Skin epidermis (tissue), 12 donors: Measurements from ENCODE around the gene NFATC3.

Experiments
- H3K27ac ChIP-seq, 21 experiments: fragments of 200-600 bp; sonication (generic) in 11 of 21; one replicate each; pipeline ENCODE4 v1.5.0; 2020; ENCODE audit warnings: mild to moderate bottlenecking in 3 of 21, inconsistent platforms in 2 of 21, moderate library complexity in 2 of 21
- H3K4me3 ChIP-seq, 7 experiments: fragments of 200-600 bp; sonication (generic) in 2 of 7; one replicate each; pipeline ENCODE4 v1.5.0; 2020; ENCODE audit warnings: inconsistent platforms in 2 of 7, mild to moderate bottlenecking in 2 of 7, moderate library complexity in 1 of 7

Gene NFATC3

GRCh38 chr16:68236137-68236825 is 151.1 kb downstream of the NFATC3 start:
- Histone ChIP-seq H3K4me3 (peak overlapping the region; percentile 43 to 67 (median 50)), H3K27ac (peak overlapping the region; percentile 50 to 96 (median 86))

- Histone ChIP-seq H3K4me3 (peak overlapping the region; percentile 43 to 67 (median 50)), H3K27ac (peak overlapping the region; percentile 15 to 96 (median 86))
Measured at GRCh38 chr16:68236826-68237242, 151.7 kb downstream of the NFATC3 start.

- peak overlapping the region; percentile 43 to 67 (median 50) for H3K4me3 ChIP-seq
Measured at GRCh38 chr16:68237243-68238028, 152.3 kb downstream of the NFATC3 start.

GRCh38 chr16:68238029-68238345 is 152.8 kb downstream of the NFATC3 start:
- Histone ChIP-seq H3K27ac (peak overlapping the region; percentile 32 to 96 (median 85)), H3K4me3 (peak overlapping the region; percentile 43 to 67 (median 50))

More at GRCh38 chr16:68237243-68238028, 152.3 kb downstream of the NFATC3 start:
- H3K27ac ChIP-seq = peak overlapping the region; percentile 32 to 96 (median 86)

GRCh38 chr16:68242085-68242484 is 156.9 kb downstream of the NFATC3 start:
- H3K4me3 ChIP-seq = no peak overlapping the region
- no peak overlapping the region for H3K27ac ChIP-seq

GRCh38 chr16:68242926-68243858 is 158.0 kb downstream of the NFATC3 start:
- H3K4me3 ChIP-seq = no peak overlapping the region
- H3K27ac ChIP-seq = no peak overlapping the region

- peak overlapping the region in 20 of 21 experiments; percentile 9 to 86 (median 68) for H3K27ac ChIP-seq
Measured at GRCh38 chr16:68244481-68244902, 159.3 kb downstream of the NFATC3 start.

GRCh38 chr16:68244903-68245853 is 160.0 kb downstream of the NFATC3 start, which contains the start of gene PLA2G15:
TSS of gene PLA2G15 (plus strand) at chr16:68245373. CDS start at chr16:68245427, 54 bp downstream.
- peak within 1 kb of the TSS; percentile 9 to 86 (median 70) for H3K27ac ChIP-seq
- H3K4me3 ChIP-seq = peak within 1 kb of the TSS; percentile 52 to 96 (median 85)

More at GRCh38 chr16:68244481-68244902, 159.3 kb downstream of the NFATC3 start:
- H3K4me3 ChIP-seq = peak overlapping the region; percentile 52 to 96 (median 85)

GRCh38 chr16:68246121-68246520 is 161.0 kb downstream of the NFATC3 start:
- Histone ChIP-seq H3K27ac (peak overlapping the region in 11 of 21 experiments; percentile 2 to 83 (median 67)), H3K4me3 (peak overlapping the region; percentile 52 to 96 (median 85))

- H3K27ac ChIP-seq = peak overlapping the region in 8 of 21 experiments; percentile 3 to 83 (median 44)
- peak overlapping the region in 1 of 7 experiments; percentile 87 for H3K4me3 ChIP-seq
Measured at GRCh38 chr16:68246666-68247065, 161.5 kb downstream of the NFATC3 start.

GRCh38 chr16:68247400-68247799 is 162.2 kb downstream of the NFATC3 start:
- peak overlapping the region in 10 of 21 experiments; percentile 2 to 58 (median 43) for H3K27ac ChIP-seq

GRCh38 chr16:68247932-68248331 is 162.8 kb downstream of the NFATC3 start:
- peak overlapping the region in 7 of 21 experiments; percentile 2 to 58 (median 37) for H3K27ac ChIP-seq
- no peak overlapping the region for H3K4me3 ChIP-seq

More at GRCh38 chr16:68247400-68247799, 162.2 kb downstream of the NFATC3 start:
- no peak overlapping the region for H3K4me3 ChIP-seq

- H3K27ac ChIP-seq = peak overlapping the region in 1 of 21 experiments; percentile 1
- H3K4me3 ChIP-seq = no peak overlapping the region
Measured at GRCh38 chr16:68249371-68249770, 164.2 kb downstream of the NFATC3 start.

GRCh38 chr16:68250951-68251350 is 165.8 kb downstream of the NFATC3 start:
- Histone ChIP-seq H3K4me3 (no peak overlapping the region), H3K27ac (no peak overlapping the region)

- H3K27ac ChIP-seq = peak overlapping the region in 1 of 21 experiments; percentile 30
- H3K4me3 ChIP-seq = no peak overlapping the region
Measured at GRCh38 chr16:68251832-68252231, 166.7 kb downstream of the NFATC3 start.

GRCh38 chr16:68252383-68252782 is 167.2 kb downstream of the NFATC3 start:
- Histone ChIP-seq H3K27ac (peak overlapping the region in 1 of 21 experiments; percentile 30), H3K4me3 (no peak overlapping the region)

GRCh38 chr16:68253721-68254120 is 168.6 kb downstream of the NFATC3 start:
- Histone ChIP-seq H3K27ac (no peak overlapping the region), H3K4me3 (no peak overlapping the region)

- no peak overlapping the region for H3K4me3 ChIP-seq
- H3K27ac ChIP-seq = no peak overlapping the region
Measured at GRCh38 chr16:68255712-68256111, 170.5 kb downstream of the NFATC3 start.
